HG02970 (cell line): ENCODE measurements around the gene SERPINB13.

Source experiments
- ATAC-seq: cut with Tn5 transposase; IDR thresholded peaks from one replicate; pipeline ENCODE4 v1.9.1; 2021; ENCODE audit warnings: mild to moderate bottlenecking, moderate library complexity, moderate number of reproducible peaks; ENCODE audit not compliant: unreplicated experiment, low FRiP score

SERPINB13 gene

GRCh38 chr18:63586966-63587365 is at the start of gene SERPINB13:
Gene SERPINB13, plus strand, starts transcription at chr18:63587343. Its CDS starts 1,325 bp downstream, at chr18:63588668.
- ATAC-seq: no peak

- ATAC-seq: no peak
Observed at GRCh38 chr18:63539904-63540510, 47.1 kb upstream of the SERPINB13 start.

GRCh38 chr18:63542069-63542468 is 45.1 kb upstream of the SERPINB13 start, which contains the start of gene SERPINB12:
Gene SERPINB12, plus strand, starts transcription at chr18:63542369. Its CDS starts 13,791 bp downstream, at chr18:63556160.
- ATAC-seq: no peak

GRCh38 chr18:63544017-63544416 is 43.1 kb upstream of the SERPINB13 start:
- no peak for ATAC-seq

GRCh38 chr18:63545000-63545399 is 42.1 kb upstream of the SERPINB13 start:
- ATAC-seq: no peak

- no peak for ATAC-seq
Observed at GRCh38 chr18:63550068-63550467, 37.1 kb upstream of the SERPINB13 start.

- ATAC-seq: no peak
Observed at GRCh38 chr18:63551769-63552168, 35.4 kb upstream of the SERPINB13 start.

GRCh38 chr18:63552581-63552980 is 34.6 kb upstream of the SERPINB13 start:
- ATAC-seq: no peak

- no peak for ATAC-seq
Observed at GRCh38 chr18:63553081-63553480, 34.1 kb upstream of the SERPINB13 start.

- ATAC-seq: no peak
Observed at GRCh38 chr18:63559567-63560491, 27.3 kb upstream of the SERPINB13 start.

GRCh38 chr18:63562284-63562683 is 24.9 kb upstream of the SERPINB13 start:
- ATAC-seq: no peak

GRCh38 chr18:63564021-63564420 is 23.1 kb upstream of the SERPINB13 start:
- ATAC-seq: no peak

GRCh38 chr18:63564561-63564960 is 22.6 kb upstream of the SERPINB13 start:
- ATAC-seq: no peak

- ATAC-seq: no peak
Observed at GRCh38 chr18:63567276-63567675, 19.9 kb upstream of the SERPINB13 start.

GRCh38 chr18:63567825-63568224 is 19.3 kb upstream of the SERPINB13 start:
- no peak for ATAC-seq

GRCh38 chr18:63570721-63571120 is 16.4 kb upstream of the SERPINB13 start:
- ATAC-seq: no peak

- no peak for ATAC-seq
Observed at GRCh38 chr18:63575681-63576080, 11.5 kb upstream of the SERPINB13 start.

GRCh38 chr18:63578357-63578958 is 8.7 kb upstream of the SERPINB13 start:
- ATAC-seq: no peak

GRCh38 chr18:63579616-63580015 is 7.5 kb upstream of the SERPINB13 start:
- no peak for ATAC-seq

GRCh38 chr18:63585988-63586387 is 1.2 kb upstream of the SERPINB13 start:
- ATAC-seq: no peak

GRCh38 chr18:63586431-63586830 is 712 bp upstream of the SERPINB13 start:
- ATAC-seq: no peak
